GM19240 (cell line): ENCODE results near the gene VIT.
"Not testable (repeated sequence)": the region's sequence is repeated elsewhere in the genome, so short reads cannot be mapped to it uniquely, and the experiment has no call there.

Experiments used
- DNase-seq: peaks from one replicate; pipeline ENCODE4 v3.0.0; 2011; ENCODE audit warnings: low spot score; ENCODE audit not compliant: insufficient read length

VIT gene

DNA sequence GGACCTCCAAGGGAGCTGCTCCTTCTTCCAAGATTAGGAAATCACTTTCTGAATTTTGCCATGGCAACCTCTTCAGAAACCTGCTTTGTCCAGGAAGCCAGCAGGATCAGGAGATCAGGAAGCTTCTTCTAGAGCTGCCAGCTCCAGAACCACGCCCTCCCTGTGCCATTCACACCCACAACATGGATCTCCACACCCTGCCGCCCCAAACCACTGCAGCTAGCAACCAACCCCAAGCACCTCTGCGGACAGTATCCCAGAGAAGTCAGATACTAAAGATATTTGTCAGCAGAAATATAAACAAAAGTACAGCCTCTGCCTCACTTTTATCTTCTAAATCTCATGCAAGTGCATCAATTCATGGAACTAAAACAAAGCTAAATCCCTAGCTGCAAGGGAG, 106.4 kb downstream of the VIT start:
- DNase-seq, result no peak

DNA sequence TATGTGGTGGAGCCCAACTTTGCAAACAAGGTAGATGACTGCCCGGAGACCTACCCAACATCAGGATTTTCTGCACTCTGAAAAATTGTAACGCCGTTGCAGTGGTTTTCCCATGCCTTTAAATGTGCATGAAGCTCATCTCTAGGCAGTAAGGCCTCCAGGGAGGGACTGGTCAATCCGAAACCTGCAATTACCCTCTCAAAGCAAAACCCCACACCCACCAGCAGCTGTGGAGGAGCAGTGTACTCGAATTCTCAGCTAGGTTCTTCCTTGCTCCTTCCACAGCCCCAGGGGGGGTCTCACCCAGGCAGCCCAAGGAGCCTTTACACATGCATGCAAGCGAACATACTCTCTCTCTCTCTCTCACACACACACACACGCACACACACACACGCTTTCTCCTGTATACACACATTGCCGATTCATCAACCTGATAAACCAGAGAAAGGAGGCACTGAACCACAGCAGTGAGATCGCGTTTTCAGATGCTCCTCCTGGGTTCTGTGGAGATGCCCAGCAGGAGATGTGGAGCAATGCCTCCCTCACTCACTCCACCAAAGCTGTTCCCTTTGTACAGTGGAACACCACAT, 109.2 kb downstream of the VIT start:
- no peak for DNase-seq

DNA sequence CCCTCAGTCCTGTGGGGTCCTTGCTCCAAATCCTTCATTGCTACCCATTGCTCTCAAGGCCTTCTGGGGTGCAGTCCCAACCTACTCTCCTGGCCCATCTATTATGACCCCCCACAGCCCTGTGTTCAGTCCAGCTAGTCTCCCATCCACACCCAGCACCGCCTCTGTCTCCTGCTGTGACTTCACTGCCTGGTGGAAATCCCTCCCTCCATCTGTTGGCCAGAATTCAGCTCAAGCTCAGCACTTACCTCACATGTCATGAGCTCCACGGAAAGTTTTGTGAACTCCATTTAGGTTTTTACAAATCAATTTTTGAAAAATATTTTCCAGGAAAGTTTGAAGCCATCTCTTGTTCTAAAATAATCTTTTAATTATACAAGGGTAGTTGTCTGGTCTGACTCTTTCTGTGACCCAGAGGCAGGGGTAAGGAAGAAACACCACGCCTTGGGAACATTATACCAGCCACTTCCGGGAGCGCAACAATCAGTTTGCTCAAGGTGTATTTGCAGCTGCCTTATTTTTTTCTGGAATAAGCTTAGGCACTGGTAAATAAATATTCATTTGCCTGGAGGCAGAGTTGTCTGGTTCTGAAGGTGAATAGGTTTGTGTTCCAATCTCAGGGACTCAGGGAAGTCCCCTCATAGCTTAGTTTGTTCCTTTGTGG, 110.8 kb downstream of the VIT start:
- DNase-seq, result no peak

DNA sequence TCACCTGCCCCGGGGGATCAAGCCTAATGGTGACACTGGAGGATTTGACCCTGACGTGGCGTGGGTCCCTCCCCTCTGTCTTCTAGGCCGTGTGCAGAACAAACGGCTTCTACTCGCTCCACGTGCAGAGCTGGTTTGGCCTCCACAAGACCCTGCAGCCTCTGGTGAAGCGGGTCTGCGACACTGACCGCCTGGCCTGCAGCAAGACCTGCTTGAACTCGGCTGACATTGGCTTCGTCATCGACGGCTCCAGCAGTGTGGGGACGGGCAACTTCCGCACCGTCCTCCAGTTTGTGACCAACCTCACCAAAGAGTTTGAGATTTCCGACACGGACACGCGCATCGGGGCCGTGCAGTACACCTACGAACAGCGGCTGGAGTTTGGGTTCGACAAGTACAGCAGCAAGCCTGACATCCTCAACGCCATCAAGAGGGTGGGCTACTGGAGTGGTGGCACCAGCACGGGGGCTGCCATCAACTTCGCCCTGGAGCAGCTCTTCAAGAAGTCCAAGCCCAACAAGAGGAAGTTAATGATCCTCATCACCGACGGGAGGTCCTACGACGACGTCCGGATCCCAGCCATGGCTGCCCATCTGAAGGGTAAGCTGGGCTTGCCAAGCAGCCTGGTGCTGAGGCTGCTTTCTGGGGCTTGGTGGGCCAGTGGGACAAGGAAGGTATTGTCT, 112.0 kb downstream of the VIT start:
- DNase-seq, result no peak

DNA sequence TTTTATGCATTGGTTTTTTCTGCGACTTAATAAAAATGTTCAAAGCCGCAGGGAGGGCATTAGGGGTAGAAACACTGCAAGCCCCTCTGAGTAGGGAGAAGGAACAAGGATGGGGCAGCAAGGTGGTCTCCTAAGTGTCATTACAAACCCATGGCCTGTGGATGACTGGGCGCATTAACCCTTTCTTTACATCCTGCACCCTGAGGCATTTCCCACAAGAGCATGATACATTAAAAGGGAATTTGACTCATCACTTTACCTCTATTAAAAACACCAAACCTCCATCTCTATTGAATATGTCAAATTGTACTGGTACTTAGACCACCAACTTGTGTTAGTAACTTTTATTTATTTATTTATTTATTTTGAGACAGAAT, 112.5 kb downstream of the VIT start:
- DNase-seq, result no peak

DNA sequence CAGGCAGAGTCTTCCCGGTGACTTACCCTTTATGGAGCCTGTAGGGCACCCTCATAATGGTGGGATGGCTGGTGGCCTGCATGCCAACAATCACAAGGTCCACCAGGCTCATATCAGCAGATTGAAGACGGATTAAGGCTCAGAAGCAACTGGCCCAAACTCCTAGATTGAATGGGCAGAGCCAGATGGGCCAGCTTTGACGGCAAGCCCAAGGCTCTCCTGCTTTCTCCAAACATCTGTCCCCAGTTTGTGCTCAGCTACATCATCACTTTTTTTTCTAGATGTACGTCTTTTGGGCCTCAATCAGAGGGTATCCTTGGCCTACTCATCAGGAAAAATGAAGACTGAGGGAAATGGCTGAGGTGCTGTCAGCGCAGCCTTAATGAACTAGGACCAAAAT, 114.6 kb downstream of the VIT start:
- no peak for DNase-seq

DNA sequence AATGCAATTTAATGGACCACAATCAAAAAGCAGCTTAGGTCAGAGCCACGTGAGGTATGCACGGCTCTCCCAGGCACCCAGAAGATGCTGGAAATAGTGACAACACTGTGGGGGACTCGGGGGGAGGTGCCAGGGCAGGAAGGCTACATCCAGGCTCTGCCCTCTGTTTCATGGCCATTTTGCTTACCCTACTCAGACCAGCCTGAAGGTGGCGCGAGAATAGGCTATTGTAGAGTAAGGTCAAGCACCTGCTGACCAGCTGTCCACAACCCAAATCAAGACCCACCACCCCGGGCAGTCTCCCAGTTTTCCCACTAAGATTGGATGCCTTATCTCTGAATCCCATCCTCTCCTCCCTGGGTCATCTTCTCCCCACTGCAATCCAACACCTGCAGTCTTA, 115.7 kb downstream of the VIT start:
- no peak for DNase-seq

DNA sequence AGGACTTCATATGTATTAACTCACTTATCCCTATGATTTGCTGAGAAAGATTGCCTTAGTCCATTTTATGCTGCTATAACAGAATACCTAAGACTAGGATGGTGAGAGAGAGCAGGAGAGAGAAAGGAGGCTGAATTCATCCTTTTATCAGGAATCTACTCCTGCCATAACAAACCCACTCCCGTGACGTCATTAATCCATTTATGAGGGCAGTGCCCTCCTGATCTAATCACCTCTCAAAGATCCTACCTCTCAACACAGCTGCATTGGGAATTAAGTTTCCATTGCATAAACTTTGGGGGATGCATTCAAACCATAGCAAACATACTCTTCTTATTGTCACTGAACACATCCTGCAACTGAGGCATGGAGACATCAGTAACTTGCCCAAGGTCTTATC, 122.0 kb downstream of the VIT start:
- DNase-seq, result no peak

DNA sequence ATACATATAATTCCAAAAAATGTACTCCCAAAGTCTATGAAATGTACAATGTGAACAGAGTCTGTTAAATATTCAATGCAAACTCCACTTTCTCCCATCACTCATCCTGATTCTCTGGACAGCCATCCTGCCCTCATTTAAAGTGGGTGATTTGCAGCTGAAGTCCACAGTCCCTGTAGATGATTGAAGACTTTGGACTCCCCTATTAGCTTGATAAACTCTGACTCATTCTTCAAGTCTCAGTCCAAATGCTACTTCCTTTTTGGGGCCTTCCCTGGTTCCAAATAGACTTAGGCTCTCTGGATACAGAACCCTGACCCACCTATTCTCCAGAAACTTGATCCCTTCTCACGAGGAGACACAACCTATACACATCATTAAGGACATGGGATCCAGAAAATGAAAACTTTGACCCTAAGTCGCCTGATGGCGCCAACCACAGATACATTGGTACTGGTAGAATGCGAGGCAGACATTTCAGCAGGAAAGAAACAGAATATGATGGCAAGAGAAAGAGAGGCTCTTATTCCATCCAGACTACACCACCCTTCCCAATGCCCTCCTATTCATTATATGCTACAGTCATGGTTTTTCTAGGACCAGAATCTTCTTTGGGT, 122.7 kb downstream of the VIT start:
- no peak for DNase-seq

DNA sequence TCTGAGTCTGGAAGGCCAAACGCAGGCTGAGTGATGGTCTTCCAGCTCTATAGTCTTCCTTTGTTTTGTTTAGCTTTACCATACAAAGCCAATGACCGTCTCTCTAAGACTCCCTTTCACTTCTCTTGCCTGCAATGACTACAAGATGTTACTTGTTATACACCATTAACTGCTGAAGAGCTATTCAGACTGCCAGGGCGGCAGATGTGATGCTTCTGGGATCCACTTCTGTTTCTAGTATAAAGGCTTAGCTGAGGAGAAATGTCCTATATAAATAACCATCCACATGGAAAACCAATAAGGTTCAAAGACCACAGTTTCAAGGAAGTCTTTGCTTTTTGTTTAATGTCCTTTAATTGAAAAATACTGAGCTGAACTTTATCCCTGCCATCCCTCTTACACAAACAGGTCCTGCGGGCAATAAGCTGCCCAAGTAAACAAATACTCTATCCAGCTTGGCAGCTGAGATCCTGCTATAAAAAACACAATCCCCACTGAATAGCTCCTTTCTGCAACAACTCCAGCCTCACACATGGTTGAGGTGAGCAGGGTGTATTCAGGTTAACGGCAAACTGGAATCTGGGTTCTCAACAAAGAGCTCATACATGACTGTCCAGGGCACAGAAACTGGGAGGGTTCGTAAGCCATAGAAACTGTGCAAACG, 124.6 kb downstream of the VIT start:
- no peak for DNase-seq

DNA sequence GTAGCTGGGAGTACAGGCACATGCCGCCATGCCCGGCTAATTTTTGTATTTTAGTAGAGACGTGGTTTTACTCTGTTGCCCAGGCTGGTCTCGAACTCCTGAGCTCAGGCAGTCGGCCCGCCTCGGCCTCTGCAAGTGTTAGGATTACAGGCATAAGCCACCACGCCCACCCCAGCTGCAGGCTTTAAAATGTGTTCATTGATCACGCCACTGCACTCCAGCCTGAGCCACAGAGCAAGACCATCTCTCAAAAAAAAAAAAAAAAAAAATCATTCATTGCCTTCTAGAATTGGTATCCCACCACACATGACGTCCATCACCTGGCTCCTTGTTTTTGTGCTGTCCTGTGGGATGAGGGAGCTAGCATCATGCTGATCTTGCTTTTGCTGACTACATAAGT, 127.4 kb downstream of the VIT start:
- DNase-seq, result no peak

DNA sequence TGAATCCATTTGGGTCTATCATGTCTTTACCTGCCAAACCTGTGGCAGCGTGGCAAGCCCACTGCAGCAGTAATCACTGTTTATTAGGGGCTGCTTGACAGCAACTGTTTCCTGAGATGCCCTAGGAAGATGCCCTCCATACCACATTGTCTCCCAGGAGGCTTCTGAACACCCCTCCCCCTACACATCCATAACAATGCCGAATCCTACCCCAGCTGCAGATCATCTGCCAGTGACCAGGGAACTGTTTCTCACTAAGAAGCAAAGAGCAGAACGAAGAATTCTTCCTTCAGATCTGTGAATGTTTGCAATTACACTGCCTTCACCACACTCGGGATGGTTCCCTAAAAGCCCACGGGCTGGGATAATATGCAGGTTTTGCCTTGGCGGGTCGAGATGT, 127.8 kb downstream of the VIT start:
- no peak for DNase-seq

DNA sequence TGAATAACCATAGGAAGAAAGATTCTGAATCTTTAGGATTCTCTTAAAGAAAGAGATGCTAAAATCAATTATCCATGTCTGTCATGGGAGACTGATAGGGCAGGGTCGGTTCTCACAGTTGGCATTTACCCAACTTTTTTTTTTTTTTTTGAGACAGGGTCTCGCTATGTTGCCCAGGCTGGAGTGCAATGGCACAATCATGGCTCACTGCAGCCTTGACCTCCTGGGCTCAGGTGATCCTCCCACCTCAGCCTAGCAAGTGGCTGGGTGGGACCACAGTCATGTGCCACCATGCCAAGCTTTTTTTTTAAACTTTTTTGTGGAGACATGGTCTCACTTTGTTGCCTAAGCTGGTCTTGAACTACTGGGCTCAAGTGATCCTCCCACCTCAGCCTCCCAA, 128.2 kb downstream of the VIT start:
- DNase-seq, result not testable (repeated sequence)

DNA sequence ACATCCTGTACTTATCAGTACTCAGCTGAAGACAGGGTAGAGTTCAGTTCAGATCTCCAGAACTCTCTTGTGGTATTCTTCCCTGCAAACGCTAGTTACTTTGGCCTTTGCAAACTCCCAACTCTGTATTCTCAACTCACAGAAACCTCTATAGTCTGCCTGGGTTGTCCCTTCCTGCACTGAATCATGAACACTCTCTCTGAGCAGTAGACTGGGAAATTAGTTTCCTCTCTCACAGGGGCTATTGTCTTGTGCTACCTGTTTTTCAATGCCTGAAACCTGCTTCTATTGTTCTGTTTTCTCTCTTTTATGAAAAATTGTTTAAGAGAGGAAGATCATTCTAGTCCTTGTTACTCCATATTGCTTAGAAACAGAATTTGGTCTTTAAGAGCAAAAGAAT, 134.7 kb downstream of the VIT start:
- no peak for DNase-seq

DNA sequence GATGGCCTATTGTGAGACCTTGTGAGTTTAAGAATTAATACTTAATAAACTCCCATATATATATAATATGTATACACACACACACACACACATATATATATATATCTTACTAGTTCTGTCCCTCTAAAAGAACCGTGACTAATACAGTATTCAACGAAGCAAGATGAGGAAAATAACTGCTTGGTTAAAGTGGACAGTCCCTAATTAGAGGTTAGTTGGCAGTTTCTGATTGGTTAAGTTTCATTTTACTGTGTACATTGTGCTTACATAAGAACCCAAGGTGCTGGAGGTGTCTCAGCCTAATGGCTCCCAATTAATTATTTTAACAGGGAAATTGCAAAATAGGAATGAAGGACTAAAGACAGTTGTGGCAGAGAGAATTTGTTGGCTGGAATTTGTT, 137.7 kb downstream of the VIT start:
- no peak for DNase-seq

DNA sequence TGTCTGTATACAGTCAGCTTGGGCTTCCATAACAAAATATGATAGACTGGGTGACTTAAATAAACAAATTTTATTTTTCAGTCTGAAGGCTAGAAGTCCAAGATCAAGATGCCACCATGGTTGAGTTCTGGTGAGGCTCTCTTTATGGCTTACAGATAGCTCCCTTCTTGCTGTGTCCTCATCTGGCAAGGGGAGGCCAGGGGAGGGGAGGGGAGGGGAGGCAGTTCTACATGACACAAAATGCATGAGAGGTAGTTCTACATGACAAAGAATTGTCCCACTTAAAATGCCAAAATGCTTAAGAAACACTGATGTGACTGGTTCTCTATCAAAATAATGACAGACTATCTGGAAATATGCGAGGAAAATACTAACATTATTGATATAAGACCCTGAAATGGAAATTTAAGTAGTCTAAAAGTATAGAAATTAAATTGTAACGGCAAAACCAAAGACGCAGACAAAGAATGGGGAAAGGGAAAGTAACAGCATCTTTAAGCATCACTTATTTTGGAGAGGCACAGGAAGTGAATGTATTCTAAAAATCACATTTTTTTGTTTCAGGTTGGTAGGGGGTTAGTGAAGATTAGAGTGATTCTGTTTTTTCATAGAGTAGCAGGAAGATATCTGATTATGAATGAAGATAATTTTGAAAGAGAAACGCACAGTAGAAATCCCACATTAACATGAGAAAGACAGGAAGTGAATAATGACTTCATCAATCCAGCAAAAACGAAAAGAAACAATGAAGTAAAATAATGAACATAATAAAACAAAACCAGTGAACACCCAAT, 138.4 kb downstream of the VIT start:
- no peak for DNase-seq

DNA sequence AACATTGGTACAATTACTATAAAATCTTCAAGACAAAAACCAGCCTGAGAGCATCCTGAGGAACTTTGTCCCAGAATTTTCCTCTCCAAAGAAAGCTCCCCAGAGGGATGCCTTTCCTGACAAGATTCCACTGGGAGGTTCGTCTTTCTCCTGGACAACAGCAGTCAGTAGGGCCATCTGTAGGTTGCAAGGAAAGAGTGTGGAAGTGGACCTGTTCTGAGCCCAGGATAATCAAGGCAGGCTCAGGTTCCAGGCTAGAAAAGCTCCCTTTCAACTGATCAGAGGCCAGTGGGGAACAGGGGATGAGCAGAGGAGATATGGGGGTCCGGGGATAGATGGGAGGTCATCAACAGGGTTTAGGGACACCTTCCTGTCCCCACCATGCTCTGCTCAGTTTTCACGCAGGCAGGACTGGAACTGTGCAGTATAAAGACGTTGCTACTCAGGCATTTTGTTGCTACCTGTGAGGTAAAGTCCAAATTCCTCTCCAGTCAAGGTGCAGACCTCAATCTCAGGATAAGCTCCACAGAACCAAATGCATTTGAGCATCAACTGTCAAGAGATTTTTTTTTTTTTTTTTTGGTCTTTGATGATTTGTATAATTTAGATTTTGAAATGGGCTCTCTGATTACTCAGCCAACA, 143.6 kb downstream of the VIT start:
- DNase-seq, result no peak

DNA sequence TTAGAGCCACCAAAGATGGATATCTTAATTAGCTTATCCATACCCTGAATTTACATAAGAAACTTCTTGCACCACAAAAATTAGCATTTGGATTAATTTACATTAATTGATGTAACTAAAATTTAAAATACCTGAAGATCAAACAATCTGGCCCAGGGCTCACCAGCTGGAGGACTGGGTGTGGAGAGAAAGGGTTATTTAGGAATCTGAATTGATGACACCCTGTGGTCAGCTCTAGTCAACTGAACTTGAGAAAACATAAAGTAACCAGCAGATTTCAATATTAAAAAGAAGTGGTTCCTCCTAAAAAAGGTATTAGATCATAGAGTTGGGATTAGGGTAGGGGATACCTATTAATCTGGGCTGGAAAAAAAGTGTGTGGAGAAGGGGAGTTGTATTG, 147.3 kb downstream of the VIT start:
- DNase-seq, result no peak

DNA sequence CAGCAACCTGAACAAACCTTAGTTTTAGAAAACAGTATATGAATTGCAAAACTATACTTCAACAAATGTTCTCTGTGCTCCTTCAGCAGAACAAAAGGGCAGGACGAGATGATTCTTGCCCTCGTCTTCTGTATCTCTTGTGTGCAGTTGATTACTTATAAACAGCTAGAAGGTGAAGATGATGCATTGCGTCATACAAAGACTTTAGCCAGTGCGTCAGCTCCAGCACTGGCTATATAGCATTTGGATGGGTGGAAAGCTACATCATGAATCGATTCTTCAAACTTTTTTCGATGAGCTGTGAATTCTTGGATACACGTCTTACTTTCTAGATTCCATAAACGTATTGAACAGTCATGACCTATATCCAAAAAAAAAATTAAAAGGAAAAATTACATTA, 152.8 kb downstream of the VIT start:
- DNase-seq, result no peak

DNA sequence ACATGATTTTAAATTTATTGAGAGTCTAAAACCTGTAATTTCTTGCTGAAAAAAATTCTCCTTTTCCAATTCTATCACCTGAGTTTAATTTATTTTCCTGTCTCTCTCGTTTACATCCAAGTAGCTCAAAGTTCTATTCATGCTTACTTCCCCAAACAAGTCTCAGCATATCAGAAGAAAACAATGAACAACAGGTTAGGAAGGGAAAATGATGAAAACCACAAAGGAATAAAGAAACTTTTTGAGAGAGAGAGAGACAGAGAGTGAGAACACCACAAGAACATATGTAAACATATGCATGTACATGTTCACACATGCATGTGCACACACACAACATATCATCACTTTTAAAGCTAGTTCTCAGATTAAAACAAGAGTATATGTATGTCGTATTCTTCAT, 157.7 kb downstream of the VIT start:
- no peak for DNase-seq

DNA sequence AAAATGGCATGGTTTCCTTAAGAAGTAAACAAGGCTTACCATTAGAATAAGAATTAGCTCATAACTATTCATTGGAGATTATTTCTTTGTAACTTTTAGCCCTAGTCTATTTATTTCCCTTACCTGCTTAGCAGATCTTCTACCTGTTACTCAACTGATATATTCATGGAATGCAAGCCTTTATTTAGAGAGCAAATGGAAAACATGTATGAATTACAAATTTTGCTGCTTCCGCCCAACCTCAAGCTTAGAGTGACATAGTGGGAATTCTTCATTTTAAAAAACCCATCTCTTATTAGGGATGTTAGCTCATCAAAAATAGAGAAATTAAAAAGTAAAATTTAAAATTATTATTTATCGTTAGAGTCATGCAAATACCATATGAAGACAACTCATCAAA, 158.9 kb downstream of the VIT start:
- DNase-seq, result no peak
